Transverse colon (tissue), 4 donors: ENCODE data around the gene FHAD1. TPM values are rescaled to one million over a fixed set of nuclear protein-coding genes. Genes with fewer than 3 reads are reported as not detected.

ENCODE experiments used
- DNase-seq: peaks from one replicate; pipeline ENCODE4 v3.0.0-alpha.2; 2019
- H3K27ac ChIP-seq, 4 donors: fragments of 200-600 bp; sonication (generic); 2 replicates each; pipeline ENCODE4 v1.5.1; 2016 to 2018; ENCODE audit warnings: inconsistent platforms in 4 of 4
- H3K27me3 ChIP-seq: fragments of 200-600 bp; sonication (generic); 2 replicates; pipeline ENCODE4 v1.5.1; 2017; ENCODE audit warnings: inconsistent platforms
- H3K36me3 ChIP-seq, 4 donors: fragments of 200-600 bp; sonication (generic); 2 replicates each; pipeline ENCODE4 v1.5.1; 2017 to 2019; ENCODE audit warnings: inconsistent platforms in 4 of 4
- H3K4me1 ChIP-seq, 4 donors: fragments of 200-600 bp; sonication (generic); 2 replicates each; pipeline ENCODE4 v1.5.1; 2017 to 2020; ENCODE audit warnings: inconsistent platforms in 4 of 4
- H3K4me3 ChIP-seq, 4 donors: fragments of 200-600 bp; sonication (generic); 1 replicate in 1 of 4; 2 replicates in 3 of 4; pipeline versions ENCODE4 v1.5.1 to v1.6.1; 2017 to 2019; ENCODE audit warnings: inconsistent platforms in 4 of 4
- H3K9me3 ChIP-seq, 2 donors: fragments of 200-600 bp; sonication (generic); 2 replicates each; pipeline ENCODE4 v1.5.1; 2017 to 2019; ENCODE audit warnings: inconsistent platforms in 2 of 2
- EP300 ChIP-seq: sonication (generic); formaldehyde crosslinking; IDR thresholded peaks from one replicate; pipeline ENCODE4 v1.6.1; 2017; ENCODE audit warnings: antibody characterized with exemption, low read depth
- POLR2A ChIP-seq: fragments of 450-650 bp; IDR thresholded peaks from one replicate; pipeline ENCODE4 v1.6.1; 2016; ENCODE audit warnings: antibody characterized with exemption, mild to moderate bottlenecking, moderate library complexity
- POLR2AphosphoS5 ChIP-seq, 3 donors: sonication (generic); formaldehyde crosslinking; IDR thresholded peaks; one replicate each; pipeline ENCODE4 v1.6.1; 2016; ENCODE audit warnings: antibody characterized with exemption in 3 of 3
- WGBS, 2 donors: methylation state at CpG; one replicate each; pipeline ENCODE4 v1.1.5; 2018; ENCODE audit warnings: low coverage in 1 of 2; 5-methylcytosine and 5-hydroxymethylcytosine counted together
- in situ Hi-C, 4 donors: fragments of 200-750 bp; cut with MboI; loops; one replicate each; pipeline versions ENCODE4 v1.15.0 to v1.15.1; 2017; ENCODE audit warnings: low sequenced_read_pairs in 3 of 4, low pct_ligation_motif_present in 1 of 4, low pct_unique_long_range_greater_than_20kb in 1 of 4
- intact Hi-C: fragments of 100-400 bp; cut with DNase I; formaldehyde crosslinking; loops from one replicate; pipeline ENCODE4 v1.15.1; 2023; ENCODE audit warnings: low total_unique reads
- total RNA-seq, 4 donors: library from RNA; depleted of rRNA; stranded (reverse); fragments of >200 nt; gene quantifications; one replicate each; pipeline ENCODE4 v1.1.0, GENCODE V29; 2016
- TF ChIP-seq, protein P1 (sequence below), 5 experiments: fragments of 200-600 bp in 3 of 5; fragments of 450-650 bp in 2 of 5; sonication (generic) in 3 of 5; IDR thresholded peaks; 1 replicate in 2 of 5; 2 replicates in 3 of 5; pipeline ENCODE4 v1.5.1; 2016 to 2017; ENCODE audit warnings: antibody characterized with exemption in 5 of 5, inconsistent platforms in 3 of 5, mild to moderate bottlenecking in 2 of 5, moderate library complexity in 1 of 5

Gene FHAD1
- total RNA-seq, 4 donors from 2014 or later = 0.75 to 0.82 TPM; not detected in 2

DNA sequence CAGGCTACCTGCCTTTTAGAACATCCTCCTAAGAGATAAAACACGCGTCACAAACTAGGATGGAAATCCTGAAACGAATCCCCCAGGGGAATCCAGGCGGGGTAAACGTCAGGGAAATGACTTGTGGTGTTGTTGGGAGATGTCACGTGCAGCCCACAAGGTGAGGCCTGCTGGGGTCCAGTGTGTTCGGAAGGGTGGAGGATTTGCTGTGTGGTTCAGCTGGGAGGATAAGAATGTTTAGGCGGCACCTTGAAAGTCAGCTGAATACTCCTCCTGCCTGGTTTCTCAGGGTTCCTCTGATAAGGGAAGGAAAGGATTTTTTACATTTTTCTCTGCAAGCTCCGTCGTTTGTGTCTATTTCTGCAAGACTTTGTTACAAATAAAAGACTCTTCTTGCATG is 88.0 kb downstream of the FHAD1 start:
- peaks cover 5 to 40% (median 13%) of the 10 kb centered on the region in 4 donors for H3K4me1 ChIP-seq
- H3K4me3 ChIP-seq = no peak overlapping the region
- intact Hi-C loops (no loop called here), in situ Hi-C loops (loop anchor here in 2 of 4 donors (5.0 to 10.0 kb wide), 2 partner anchors 92 to 100 kb away; partner anchors contain the start of gene CTRC (in 1 of the 2))
- H3K27ac ChIP-seq = no peak overlapping the region
- DNase-seq = no peak
- TF ChIP-seq POLR2AphosphoS5 (IDR thresholded peaks at IDR 0.05) = no peak
- TF ChIP-seq EP300 = no peak
- no peak for TF ChIP-seq POLR2A
- TF ChIP-seq, protein P1, sequence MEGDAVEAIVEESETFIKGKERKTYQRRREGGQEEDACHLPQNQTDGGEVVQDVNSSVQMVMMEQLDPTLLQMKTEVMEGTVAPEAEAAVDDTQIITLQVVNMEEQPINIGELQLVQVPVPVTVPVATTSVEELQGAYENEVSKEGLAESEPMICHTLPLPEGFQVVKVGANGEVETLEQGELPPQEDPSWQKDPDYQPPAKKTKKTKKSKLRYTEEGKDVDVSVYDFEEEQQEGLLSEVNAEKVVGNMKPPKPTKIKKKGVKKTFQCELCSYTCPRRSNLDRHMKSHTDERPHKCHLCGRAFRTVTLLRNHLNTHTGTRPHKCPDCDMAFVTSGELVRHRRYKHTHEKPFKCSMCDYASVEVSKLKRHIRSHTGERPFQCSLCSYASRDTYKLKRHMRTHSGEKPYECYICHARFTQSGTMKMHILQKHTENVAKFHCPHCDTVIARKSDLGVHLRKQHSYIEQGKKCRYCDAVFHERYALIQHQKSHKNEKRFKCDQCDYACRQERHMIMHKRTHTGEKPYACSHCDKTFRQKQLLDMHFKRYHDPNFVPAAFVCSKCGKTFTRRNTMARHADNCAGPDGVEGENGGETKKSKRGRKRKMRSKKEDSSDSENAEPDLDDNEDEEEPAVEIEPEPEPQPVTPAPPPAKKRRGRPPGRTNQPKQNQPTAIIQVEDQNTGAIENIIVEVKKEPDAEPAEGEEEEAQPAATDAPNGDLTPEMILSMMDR (IDR thresholded peaks at IDR 0.05) = no peak
- WGBS, 2 donors = 93 to 100% methylated on average over 2 to 10 of the region's 10 CpGs
- no peaks in the 10 kb centered on the region for H3K36me3 ChIP-seq
- H3K9me3 ChIP-seq = no peaks in the 10 kb centered on the region
- no peaks in the 10 kb centered on the region for H3K27me3 ChIP-seq

DNA sequence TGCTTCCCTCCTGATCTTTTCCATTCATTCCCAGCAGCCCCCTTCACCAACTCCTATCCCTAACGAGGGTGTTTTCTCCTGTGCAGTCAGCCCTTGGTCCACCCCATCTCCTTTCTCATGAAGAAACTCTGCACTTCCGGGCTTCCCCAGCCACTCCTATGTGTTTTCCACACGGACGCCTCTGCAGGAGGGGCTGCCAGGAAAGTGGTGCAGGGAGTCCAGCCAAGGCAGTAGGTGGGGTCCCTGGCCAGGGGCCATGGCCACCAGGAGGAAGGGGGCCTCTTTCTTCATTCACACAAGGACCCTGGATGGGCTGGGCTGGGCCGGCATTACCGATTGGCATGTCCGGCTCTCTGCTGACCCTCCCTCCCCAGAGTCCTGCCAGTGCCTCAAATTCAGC is 89.8 kb downstream of the FHAD1 start:
- peak overlapping the region in 3 of 4 donors; percentile 26 to 78 (median 49) for H3K27ac ChIP-seq
- H3K4me3 ChIP-seq = no peak overlapping the region
- 84 to 100% methylated on average over 1 to 7 of the region's 7 CpGs for WGBS, 2 donors
- in situ Hi-C loops = loop anchor here in 2 of 4 donors (5.0 to 10.0 kb wide), 2 partner anchors 90 to 98 kb away; partner anchors contain the start of gene CTRC (in 1 of the 2)
- intact Hi-C loops = no loop called here
- H3K36me3 ChIP-seq = no peaks in the 10 kb centered on the region
- H3K27me3 ChIP-seq = no peaks in the 10 kb centered on the region
- H3K4me1 ChIP-seq = peaks cover 9 to 52% (median 21%) of the 10 kb centered on the region in 4 donors
- TF ChIP-seq, protein P1 (IDR thresholded peaks at IDR 0.05) = no peak
- TF ChIP-seq POLR2A (no peak), EP300 (no peak), POLR2AphosphoS5 (IDR thresholded peaks at IDR 0.05) (no peak)
- H3K9me3 ChIP-seq = no peaks in the 10 kb centered on the region
- no peak for DNase-seq

DNA sequence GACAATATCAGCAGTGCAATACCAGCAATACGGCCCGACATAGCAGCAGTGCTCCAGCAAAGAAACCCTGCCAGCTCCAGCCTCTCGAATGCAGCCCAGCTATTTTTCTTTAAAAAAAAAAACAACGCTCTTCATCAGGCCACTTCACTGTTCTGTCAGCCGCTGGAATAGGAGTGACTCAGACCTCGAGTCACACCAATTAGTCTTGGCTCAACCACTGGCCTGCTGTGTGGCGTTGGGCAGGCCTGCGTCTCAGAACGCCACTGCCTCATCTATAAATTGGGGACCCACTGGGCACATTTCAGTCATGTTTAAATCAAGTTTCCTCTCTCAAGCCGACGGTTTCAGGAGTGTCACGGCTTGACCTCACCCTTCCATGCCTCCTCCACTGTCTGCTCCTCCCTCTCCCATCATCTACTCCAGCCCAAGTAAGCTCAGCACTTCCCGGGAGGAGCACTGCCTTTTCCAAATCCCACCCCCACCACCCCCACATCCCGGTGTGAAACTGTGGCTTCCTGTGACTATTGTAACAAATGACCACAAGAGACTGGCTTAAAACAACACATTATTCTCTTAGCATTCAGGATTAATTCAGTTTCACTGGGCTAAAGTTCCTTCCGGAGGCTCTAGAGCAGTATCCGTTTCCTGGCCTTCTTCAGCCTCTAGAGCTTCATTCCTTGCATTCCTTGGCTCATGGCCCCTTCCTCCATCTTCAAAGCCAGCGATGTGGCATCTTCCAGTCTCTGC is 90.8 kb downstream of the FHAD1 start:
- no peaks in the 10 kb centered on the region for H3K27me3 ChIP-seq
- peaks cover 10 to 55% (median 26%) of the 10 kb centered on the region in 4 donors for H3K4me1 ChIP-seq
- WGBS, 2 donors = 60% methylated on average over 13 to 17 of the region's 17 CpGs
- in situ Hi-C loops (loop anchor here in 2 of 4 donors (5.0 to 10.0 kb wide), 2 partner anchors 89 to 97 kb away; partner anchors contain the start of gene CTRC (in 1 of the 2)), intact Hi-C loops (no loop called here)
- H3K9me3 ChIP-seq = no peaks in the 10 kb centered on the region
- TF ChIP-seq, protein P1 (IDR thresholded peaks at IDR 0.05) = no peak
- TF ChIP-seq POLR2AphosphoS5 (IDR thresholded peaks at IDR 0.05) (peak in 1 of 3 donors; percentile 6), EP300 (no peak), POLR2A (no peak)
- no peak for DNase-seq
- H3K4me3 ChIP-seq = no peak overlapping the region
- H3K36me3 ChIP-seq = no peaks in the 10 kb centered on the region
- H3K27ac ChIP-seq = peak overlapping the region; percentile 19 to 78 (median 38)

DNA sequence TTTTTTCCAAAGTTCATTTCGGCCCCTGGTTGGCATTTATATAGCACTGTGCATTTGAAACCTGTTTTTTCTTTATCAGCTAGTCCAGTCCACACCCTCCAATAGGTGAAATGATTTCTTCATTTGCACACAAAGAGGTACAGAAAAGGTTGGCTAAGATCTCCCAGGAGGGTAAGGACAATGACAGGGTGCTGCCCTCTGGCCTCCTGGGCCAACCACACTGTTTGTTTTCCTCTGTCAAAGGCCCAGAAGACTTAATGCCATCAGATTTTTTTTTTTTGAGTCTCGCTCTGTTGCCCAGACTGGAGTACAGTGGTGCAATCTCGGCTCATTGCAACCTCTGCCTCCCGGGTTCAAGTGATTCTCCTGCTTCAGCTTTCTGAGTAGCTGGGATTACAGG is 92.5 kb downstream of the FHAD1 start:
- WGBS, 2 donors = 49 to 52% methylated on average over 4 of the region's 4 CpGs
- peak; percentile 44 for DNase-seq
- peak overlapping the region; percentile 69 to 87 (median 80) for H3K27ac ChIP-seq
- H3K9me3 ChIP-seq = no peaks in the 10 kb centered on the region
- H3K4me3 ChIP-seq = no peak overlapping the region
- intact Hi-C loops (no loop called here), in situ Hi-C loops (loop anchor here in 2 of 4 donors (5.0 to 10.0 kb wide), 2 partner anchors 88 to 95 kb away; partner anchors contain the start of gene CTRC (in 1 of the 2))
- H3K36me3 ChIP-seq = no peaks in the 10 kb centered on the region
- TF ChIP-seq POLR2AphosphoS5 (IDR thresholded peaks at IDR 0.05) = no peak
- no peaks in the 10 kb centered on the region for H3K27me3 ChIP-seq
- peaks cover 10 to 72% (median 30%) of the 10 kb centered on the region in 4 donors for H3K4me1 ChIP-seq
